Hematopoietic multipotent progenitor cell treated with erythropoietin and hydrocortisone succinate and interleukin-3 and kit ligand, for 15 days (in vitro differentiated cells): ENCODE measurements around the gene GMCL2.

Experiments
- DNase-seq: peaks from one replicate; pipeline ENCODE4 v3.0.0-alpha.2; 2015; ENCODE audit warnings: low spot score

Gene GMCL2

GRCh38 chr5:178137991-178138390 lies 49.2 kb downstream of the GMCL2 start:
- DNase-seq: no peak

GRCh38 chr5:178136990-178137389 lies 50.2 kb downstream of the GMCL2 start:
- DNase-seq: no peak
